Prostate gland (tissue), 2 donors: ENCODE data around the gene VPS54.

Source experiments
- POLR2A ChIP-seq: fragments of 450-650 bp; IDR thresholded peaks from one replicate; pipeline ENCODE4 v1.6.1; 2016; ENCODE audit warnings: antibody characterized with exemption, mild to moderate bottlenecking
- TF ChIP-seq, protein P1 (sequence below), 4 experiments: fragments of 200-600 bp in 2 of 4; fragments of 450-650 bp in 2 of 4; sonication (generic) in 2 of 4; IDR thresholded peaks; 1 replicate in 3 of 4; 2 replicates in 1 of 4; pipeline ENCODE4 v1.5.1; 2016 to 2019; ENCODE audit warnings: antibody characterized with exemption in 4 of 4, mild to moderate bottlenecking in 2 of 4, moderate library complexity in 2 of 4

DNA sequence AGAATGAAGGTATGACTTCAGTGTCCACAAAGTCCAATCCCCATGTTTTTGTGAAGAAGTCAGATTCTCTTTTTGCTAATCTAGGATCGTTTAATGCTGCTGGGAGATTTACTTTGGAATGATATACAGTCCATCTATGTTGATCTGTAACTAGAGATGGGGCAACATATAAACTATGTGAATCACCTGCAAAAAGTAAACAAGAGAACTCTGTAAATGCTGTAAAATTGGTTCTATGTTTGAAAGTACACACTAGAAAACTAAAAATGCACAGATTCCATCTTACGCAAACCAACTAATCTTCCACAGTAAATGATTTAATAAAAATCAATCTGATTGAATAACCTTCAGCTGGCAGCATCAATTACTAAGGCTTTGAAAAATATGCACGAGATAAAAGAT lies 37.5 kb downstream of the VPS54 start:
- TF ChIP-seq, protein P1, sequence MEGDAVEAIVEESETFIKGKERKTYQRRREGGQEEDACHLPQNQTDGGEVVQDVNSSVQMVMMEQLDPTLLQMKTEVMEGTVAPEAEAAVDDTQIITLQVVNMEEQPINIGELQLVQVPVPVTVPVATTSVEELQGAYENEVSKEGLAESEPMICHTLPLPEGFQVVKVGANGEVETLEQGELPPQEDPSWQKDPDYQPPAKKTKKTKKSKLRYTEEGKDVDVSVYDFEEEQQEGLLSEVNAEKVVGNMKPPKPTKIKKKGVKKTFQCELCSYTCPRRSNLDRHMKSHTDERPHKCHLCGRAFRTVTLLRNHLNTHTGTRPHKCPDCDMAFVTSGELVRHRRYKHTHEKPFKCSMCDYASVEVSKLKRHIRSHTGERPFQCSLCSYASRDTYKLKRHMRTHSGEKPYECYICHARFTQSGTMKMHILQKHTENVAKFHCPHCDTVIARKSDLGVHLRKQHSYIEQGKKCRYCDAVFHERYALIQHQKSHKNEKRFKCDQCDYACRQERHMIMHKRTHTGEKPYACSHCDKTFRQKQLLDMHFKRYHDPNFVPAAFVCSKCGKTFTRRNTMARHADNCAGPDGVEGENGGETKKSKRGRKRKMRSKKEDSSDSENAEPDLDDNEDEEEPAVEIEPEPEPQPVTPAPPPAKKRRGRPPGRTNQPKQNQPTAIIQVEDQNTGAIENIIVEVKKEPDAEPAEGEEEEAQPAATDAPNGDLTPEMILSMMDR (IDR thresholded peaks at IDR 0.05), result no peak
- TF ChIP-seq POLR2A, result no peak
